Endothelial cell of umbilical vein (primary cell): ENCODE data around the gene IFNL3. TPM values are rescaled to one million over a fixed set of nuclear protein-coding genes. Genes with fewer than 3 reads are reported as not detected.

Experiments
- BruUV-seq: library from RNA; stranded (reverse); fragments of 400-500 nt; replicated peaks from 2 replicates; lab custom pipeline; 2021; lab: Mats Ljungman, UMichigan
- CTCF ChIA-PET: fragments of 300-600, 350-600 bp; sonication (Branson Sonifier 250); formaldehyde crosslinking; loops from one replicate; lab custom pipeline; 2021; ENCODE audit warnings: antibody characterized with exemption, inconsistent platforms; lab: Charles Lee
- POLR2A ChIA-PET: fragments of 300-600, 350-600 bp; sonication (Branson Sonifier 250); formaldehyde crosslinking; loops from one replicate; lab custom pipeline; 2021; ENCODE audit warnings: antibody characterized with exemption, inconsistent platforms; lab: Charles Lee
- DNase-seq: peaks from one replicate; pipeline ENCODE4 v3.0.0-alpha.2; 2011; ENCODE audit warnings: low read depth, low spot score
- FAIRE-seq: peaks from 2 replicates; lab custom pipeline; 2011; peaks lifted over from hg19 to GRCh38; lab: Jason Lieb, UNC
- H2AFZ ChIP-seq: 2 replicates; pipeline ENCODE4 v1.6.0; 2012; ENCODE audit warnings: low read depth, low read length, control low read depth, inconsistent platforms
- H3K27ac ChIP-seq: 2 replicates; pipeline ENCODE4 v1.5.1; 2011; ENCODE audit warnings: low read depth, mild to moderate bottlenecking, control low read depth, low read length, moderate library complexity; ENCODE audit not compliant: insufficient read depth
- H3K27me3 ChIP-seq, 2 experiments: 2 replicates each; pipeline versions ENCODE4 v1.6.0 to v1.6.1; 2011; ENCODE audit warnings: low read length in 2 of 2, mixed read lengths in 1 of 2; ENCODE audit not compliant: control insufficient read depth in 2 of 2, insufficient read depth in 2 of 2
- H3K36me3 ChIP-seq, 2 experiments: 2 replicates in 1 of 2; 3 replicates in 1 of 2; pipeline ENCODE4 v1.5.1; 2011; ENCODE audit warnings: low read length in 2 of 2, mild to moderate bottlenecking in 1 of 2, moderate library complexity in 1 of 2; ENCODE audit not compliant: control insufficient read depth in 2 of 2, insufficient read depth in 2 of 2; ENCODE audit errors: extremely low read depth in 1 of 2
- H3K4me1 ChIP-seq: 3 replicates; pipeline ENCODE4 v1.5.1; 2011; ENCODE audit warnings: mild to moderate bottlenecking, low read length; ENCODE audit not compliant: control insufficient read depth, insufficient read depth; ENCODE audit errors: extremely low read depth
- H3K4me2 ChIP-seq: 2 replicates; pipeline ENCODE4 v1.6.1; 2011; ENCODE audit warnings: low read length, control low read depth, mixed read lengths; ENCODE audit not compliant: insufficient read depth
- H3K4me3 ChIP-seq, 3 experiments: fragments of 200-600 bp in 1 of 3; sonication (generic), shearing (Covaris generic) in 1 of 3; replicated peaks in 1 of 3; 2 replicates each; pipeline ENCODE4 v1.5.1; 2011 to 2016; ENCODE audit warnings: control low read depth in 3 of 3, low read length in 3 of 3, mild to moderate bottlenecking in 2 of 3, inconsistent platforms in 1 of 3, low read depth in 1 of 3, moderate library complexity in 1 of 3; ENCODE audit not compliant: insufficient read depth in 1 of 3
- H3K79me2 ChIP-seq: 2 replicates; pipeline ENCODE4 v1.6.0; 2012; ENCODE audit warnings: low read length, inconsistent platforms; ENCODE audit not compliant: control insufficient read depth, insufficient read depth
- H3K9ac ChIP-seq: replicated peaks from 2 replicates; pipeline ENCODE3; 2011; ENCODE audit warnings: low read length, control low read depth; ENCODE audit not compliant: insufficient read depth; ENCODE audit errors: extremely low read depth
- H3K9me1 ChIP-seq: replicated peaks from 3 replicates; pipeline ENCODE4 v1.6.0; 2011; ENCODE audit warnings: mild to moderate bottlenecking, low read length; ENCODE audit not compliant: control insufficient read depth, insufficient read depth; ENCODE audit errors: extremely low read depth
- H3K9me3 ChIP-seq: replicated peaks from 2 replicates; pipeline ENCODE4 v1.5.1; 2012; ENCODE audit warnings: low read length, inconsistent platforms; ENCODE audit not compliant: control insufficient read depth, insufficient read depth
- H4K20me1 ChIP-seq: replicated peaks from 2 replicates; pipeline ENCODE3; 2011; ENCODE audit warnings: mild to moderate bottlenecking, low read length; ENCODE audit not compliant: control insufficient read depth, insufficient read depth; ENCODE audit errors: extremely low read depth
- CTCF ChIP-seq, 2 donors: IDR thresholded peaks; 1 replicate in 1 of 2; 2 replicates in 1 of 2; pipeline ENCODE4 v1.5.1; 2011; ENCODE audit warnings: low read length in 2 of 2, mild to moderate bottlenecking in 2 of 2, moderate library complexity in 2 of 2, control low read depth in 1 of 2, inconsistent platforms in 1 of 2, low read depth in 1 of 2; ENCODE audit not compliant: insufficient read depth in 1 of 2; ENCODE audit errors: extremely low read depth in 1 of 2
- EZH2 ChIP-seq: IDR thresholded peaks from 2 replicates; pipeline ENCODE4 v1.6.1; 2012; ENCODE audit warnings: borderline replicate concordance, low read depth, mild to moderate bottlenecking, moderate library complexity, low read length, inconsistent platforms; ENCODE audit not compliant: severe bottlenecking
- GATA2 ChIP-seq: IDR thresholded peaks from 2 replicates; pipeline ENCODE4 v1.7.0; 2011; ENCODE audit warnings: low read depth, mild to moderate bottlenecking, moderate library complexity, mixed read lengths, low read length; ENCODE audit not compliant: insufficient read length, insufficient read depth
- JUN ChIP-seq: IDR thresholded peaks from 2 replicates; pipeline ENCODE4 v1.6.1; 2011; ENCODE audit warnings: borderline replicate concordance, low read depth; ENCODE audit not compliant: insufficient read length, insufficient read depth
- MAX ChIP-seq: IDR thresholded peaks from 2 replicates; pipeline ENCODE4 v1.6.1; 2011; ENCODE audit not compliant: insufficient read depth, insufficient read length
- MYC ChIP-seq: IDR thresholded peaks from one replicate; pipeline ENCODE4 v1.6.1; 2011; ENCODE audit warnings: mild to moderate bottlenecking, low read depth, low read length
- POLR2A ChIP-seq: IDR thresholded peaks from 2 replicates; pipeline ENCODE4 v1.6.1; 2012; ENCODE audit warnings: low read depth, mild to moderate bottlenecking, control low read depth, low read length
- POLR2AphosphoS5 ChIP-seq: IDR thresholded peaks from 2 replicates; pipeline ENCODE4 v1.6.1; 2012; ENCODE audit warnings: low read depth, mild to moderate bottlenecking, control low read depth, low read length, moderate library complexity; ENCODE audit not compliant: insufficient read depth
- dilution Hi-C: fragments of 300-500 bp; cut with MboI; formaldehyde crosslinking; loops from one replicate; pipeline ENCODE4 v1.15.0; 2019; ENCODE audit warnings: low sequenced_read_pairs; ENCODE audit not compliant: extremely low pct_ligation_motif_present
- intact Hi-C: fragments of 100-400 bp; cut with micrococcal nuclease; formaldehyde crosslinking; loops from one replicate; pipeline ENCODE4 v1.10.0; 2022
- polyA plus RNA-seq, 4 experiments: library from polyadenylated mRNA; depleted of rRNA in 3 of 4; stranded (reverse) in 3 of 4; unstranded in 1 of 4; fragments of >200 nt; gene quantifications; 2 replicates each; pipeline versions ENCODE4 v1.2.1 to v1.2.3, GENCODE V29; 2011 to 2012; ENCODE audit warnings: missing spikeins in 1 of 4
- total RNA-seq: library from RNA; stranded (reverse); gene quantifications from 2 replicates; pipeline ENCODE4 v1.2.3, GENCODE V29; 2021

IFNL3 gene
- total and polyA plus RNA-seq, 2 donors (not counting 3 experiments of a cell fraction or from before 2014, with no cell fraction given): not detected

- H3K79me2 ChIP-seq: no peaks in the 10 kb centered on the region
- no peaks in the 10 kb centered on the region for H3K36me3 ChIP-seq
- no peaks in the 10 kb centered on the region for H3K9me3 ChIP-seq
- H3K27me3 ChIP-seq: peaks cover 2% of the 10 kb centered on the region in 2 experiments
- dilution Hi-C loops: no loop called here
- FAIRE-seq: no peak
- BruUV-seq: no TSS peak
- no peak overlapping the region for H2AFZ ChIP-seq
- no peak overlapping the region for H3K9ac ChIP-seq
- no peak overlapping the region for H3K4me3 ChIP-seq
- no peaks in the 10 kb centered on the region for H3K4me1 ChIP-seq
- ChIA-PET POLR2A (no interaction called here), CTCF (no interaction called here)
- intact Hi-C loops: no loop called here
- no peak overlapping the region for H3K27ac ChIP-seq
- no peaks in the 10 kb centered on the region for H3K9me1 ChIP-seq
- TF ChIP-seq GATA2 (no peak), MAX (no peak), POLR2A (no peak), JUN (no peak), POLR2AphosphoS5 (no peak), EZH2 (no peak)
- no peaks in the 10 kb centered on the region for H4K20me1 ChIP-seq
- DNase-seq: no peak
- no peak overlapping the region for H3K4me2 ChIP-seq
These were observed 32.8 kb upstream of the IFNL3 start for GRCh38 chr19:39277598-39277997.

- intact Hi-C loops: no loop called here
- BruUV-seq: no TSS peak
These were observed 31.9 kb upstream of the IFNL3 start for GRCh38 chr19:39276740-39277139.

More at GRCh38 chr19:39276740-39277139, 31.9 kb upstream of the IFNL3 start:
- Histone ChIP-seq H3K4me3 (no peak overlapping the region), H3K9me1 (no peaks in the 10 kb centered on the region), H3K4me2 (no peak overlapping the region), H3K36me3 (no peaks in the 10 kb centered on the region), H3K9ac (no peak overlapping the region), H3K27me3 (peaks cover under 1 to 2% of the 10 kb centered on the region in 2 experiments), H3K27ac (no peak overlapping the region), H2AFZ (no peak overlapping the region), H3K79me2 (no peaks in the 10 kb centered on the region), H4K20me1 (no peaks in the 10 kb centered on the region), H3K9me3 (no peaks in the 10 kb centered on the region), H3K4me1 (no peaks in the 10 kb centered on the region)
- no peak for TF ChIP-seq MYC
- TF ChIP-seq CTCF (IDR thresholded peaks at IDR 0.05; ENCODE audit: extremely low read depth in 1 of 2, insufficient read depth in 1 of 2, low read depth in 1 of 2, low read length in 2 of 2): no peak
- ChIA-PET POLR2A (no interaction called here), CTCF (no interaction called here)
- DNase-seq (no peak), FAIRE-seq (no peak)
- dilution Hi-C loops: no loop called here
